Measurements from ENCODE around the gene BMAL2.

GRCh38 chr12:27303139-27304111 is 29.2 kb upstream of the BMAL2 start:
- TF ChIP-seq POLR2AphosphoS5 (IDR thresholded peaks at IDR 0.05; ENCODE audit: low read depth, low read length) = no peak
- no peak for TF ChIP-seq POLR2A (IDR thresholded peaks at IDR 0.05; ENCODE audit: low read depth, low read length)

All from GM12892 (cell line).